GM21786 (cell line): ENCODE data around the gene GRIN2A.

ENCODE experiments used
- ATAC-seq: cut with Tn5 transposase; IDR thresholded peaks from one replicate; pipeline ENCODE4 v1.9.1; 2021; ENCODE audit not compliant: unreplicated experiment

GRIN2A gene

GRCh38 chr16:9703731-9704130 is 478.5 kb downstream of the GRIN2A start:
- no peak for ATAC-seq
